T-helper 2 cell treated with Interferon-gamma antibody and Interleukin-4, amounts not matched to agents 5 μg/mL and 100 μg/mL, for 36 hours (primary cell): ENCODE data around the gene FLT1.

ENCODE experiments used
- DNase-seq: peaks from one replicate; pipeline ENCODE4 v3.0.0; 2021; ENCODE audit warnings: low spot score
- H3K27ac Mint-ChIP-seq: one replicate; pipeline ENCODE4 v1.8.0; 2021; ENCODE audit warnings: mild to moderate bottlenecking, mixed read lengths
- H3K27me3 Mint-ChIP-seq: one replicate; pipeline ENCODE4 v1.8.0; 2021; ENCODE audit warnings: low read depth, mixed read lengths
- H3K36me3 Mint-ChIP-seq: one replicate; pipeline ENCODE4 v1.8.0; 2021; ENCODE audit warnings: low read depth, mixed read lengths
- H3K4me1 Mint-ChIP-seq: one replicate; pipeline ENCODE4 v1.8.0; 2021; ENCODE audit warnings: low read depth, mixed read lengths
- H3K4me3 Mint-ChIP-seq: one replicate; pipeline ENCODE4 v1.8.0; 2022; ENCODE audit warnings: mild to moderate bottlenecking, moderate library complexity, mixed read lengths
- H3K9me3 Mint-ChIP-seq: one replicate; pipeline ENCODE4 v1.8.0; 2021; ENCODE audit warnings: mixed read lengths

The FLT1 gene

GRCh38 chr13:28251466-28251865, 243.5 kb downstream of the FLT1 start:
- Mint-ChIP-seq H3K4me1 (peaks cover 36% of the 10 kb centered on the region), H3K9me3 (peaks cover 13% of the 10 kb centered on the region), H3K27me3 (no peaks in the 10 kb centered on the region), H3K27ac (peak overlapping the region; percentile 31), H3K36me3 (peaks cover 53% of the 10 kb centered on the region), H3K4me3 (peak overlapping the region; percentile 47)
- no peak for DNase-seq

DNA sequence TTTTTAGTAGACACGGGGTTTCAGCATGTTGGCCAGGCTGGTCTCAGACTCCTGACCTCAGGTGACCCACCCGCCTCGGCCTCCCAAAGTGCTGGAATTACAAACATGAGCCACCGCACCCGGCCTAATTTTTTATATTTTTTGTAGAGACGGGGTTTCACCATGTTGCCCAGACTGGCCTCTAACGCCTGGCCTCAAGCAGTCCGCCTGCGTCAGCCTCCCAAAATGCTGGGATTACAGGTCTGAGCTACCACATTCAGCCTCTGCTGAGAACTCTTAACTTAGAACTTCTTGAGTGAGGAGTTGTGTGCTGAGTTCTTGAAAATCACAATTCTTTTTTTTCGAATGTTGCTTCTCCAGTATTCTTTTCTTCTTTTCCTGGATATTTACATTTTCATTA, 244.4 kb downstream of the FLT1 start:
- Mint-ChIP-seq H3K9me3 (peaks cover 15% of the 10 kb centered on the region), H3K36me3 (peaks cover 52% of the 10 kb centered on the region), H3K4me3 (no peak overlapping the region), H3K27me3 (no peaks in the 10 kb centered on the region), H3K4me1 (peaks cover 38% of the 10 kb centered on the region), H3K27ac (no peak overlapping the region)
- no peak for DNase-seq
